Subcutaneous abdominal adipose tissue (tissue), 5 donors: ENCODE measurements around the gene CLIC4.

Experiments used
- H3K27ac ChIP-seq: one replicate; pipeline ENCODE4 v1.7.0; 2013; ENCODE audit warnings: low read depth, mild to moderate bottlenecking, inconsistent platforms, low read length, moderate library complexity
- H3K27me3 ChIP-seq, 5 donors: one replicate each; pipeline ENCODE4 v1.7.0; 2013; ENCODE audit warnings: low read length in 5 of 5, inconsistent platforms in 1 of 5; ENCODE audit not compliant: control insufficient read depth in 5 of 5, insufficient read depth in 4 of 5
- H3K36me3 ChIP-seq, 5 donors: one replicate each; pipeline ENCODE4 v1.7.0; 2013; ENCODE audit warnings: low read length in 5 of 5; ENCODE audit not compliant: control insufficient read depth in 5 of 5, insufficient read depth in 5 of 5
- H3K4me1 ChIP-seq, 5 donors: one replicate each; pipeline ENCODE4 v1.7.0; 2013; ENCODE audit warnings: low read length in 5 of 5, mild to moderate bottlenecking in 3 of 5, moderate library complexity in 1 of 5; ENCODE audit not compliant: control insufficient read depth in 5 of 5, insufficient read depth in 5 of 5
- H3K4me3 ChIP-seq, 5 donors: one replicate each; pipeline ENCODE4 v1.7.0; 2013; ENCODE audit warnings: low read length in 5 of 5, low read depth in 1 of 5
- H3K9ac ChIP-seq, 5 donors: one replicate each; pipeline ENCODE4 v1.7.0; 2013; ENCODE audit warnings: low read length in 5 of 5, mild to moderate bottlenecking in 4 of 5, moderate library complexity in 3 of 5
- H3K9me3 ChIP-seq, 5 donors: one replicate each; pipeline ENCODE4 v1.7.0; 2013; ENCODE audit warnings: low read length in 5 of 5; ENCODE audit not compliant: control insufficient read depth in 5 of 5
- donor health status: healthy.
- donor health status: healthy.
- donor health status: healthy.
- donor health status: healthy.
- donor health status: healthy.

The CLIC4 gene

GRCh38 chr1:24827379-24828135 lies 82.3 kb downstream of the CLIC4 start:
- no peaks in the 10 kb centered on the region for H3K27me3 ChIP-seq
- no peak overlapping the region for H3K27ac ChIP-seq
- peaks cover 3 to 41% (median 17%) of the 10 kb centered on the region in 5 donors for H3K4me1 ChIP-seq
- H3K36me3 ChIP-seq: no peaks in the 10 kb centered on the region
- no peaks in the 10 kb centered on the region for H3K9me3 ChIP-seq
- H3K9ac ChIP-seq: peak overlapping the region in 1 of 5 donors; percentile 63
- H3K4me3 ChIP-seq: no peak overlapping the region

DNA sequence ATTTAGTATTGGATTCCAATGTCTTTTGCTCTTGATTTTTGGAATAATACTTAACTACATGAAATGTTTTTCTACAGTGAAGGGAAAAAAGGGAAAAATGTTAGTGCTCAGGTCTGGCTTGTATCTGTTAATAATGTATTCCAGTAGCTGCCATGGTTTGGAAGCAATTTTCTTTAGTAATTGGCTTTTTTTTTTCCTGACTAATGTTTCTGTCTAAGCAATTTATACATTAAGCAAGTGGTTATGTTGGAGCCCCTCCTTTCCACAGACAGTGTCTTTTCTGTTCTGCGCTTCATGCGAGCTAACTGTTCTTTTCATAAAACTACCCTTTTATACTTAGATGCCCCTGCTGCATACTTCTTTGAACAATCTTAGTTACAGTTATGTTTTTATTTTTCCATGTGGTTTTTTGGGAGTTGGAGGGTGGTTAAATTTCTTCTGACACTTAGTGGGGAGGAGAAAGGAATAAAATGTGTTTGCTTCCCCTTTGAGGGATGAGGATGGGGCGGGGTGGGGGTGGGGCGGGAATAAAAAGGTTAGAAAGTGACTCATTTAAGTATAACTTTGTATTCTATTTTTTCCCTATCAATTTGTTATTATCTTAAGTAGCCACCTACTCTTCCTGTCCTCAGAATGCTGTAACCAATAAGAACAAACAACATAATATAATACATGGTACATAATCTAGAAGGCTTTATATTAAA lies 83.1 kb downstream of the CLIC4 start:
- peak overlapping the region in 2 of 5 donors; percentile 14 to 63 for H3K9ac ChIP-seq
- H3K27ac ChIP-seq: no peak overlapping the region
- H3K27me3 ChIP-seq: no peaks in the 10 kb centered on the region
- H3K36me3 ChIP-seq: no peaks in the 10 kb centered on the region
- H3K4me1 ChIP-seq: peaks cover 3 to 34% (median 14%) of the 10 kb centered on the region in 5 donors
- no peak overlapping the region for H3K4me3 ChIP-seq
- H3K9me3 ChIP-seq: no peaks in the 10 kb centered on the region

DNA sequence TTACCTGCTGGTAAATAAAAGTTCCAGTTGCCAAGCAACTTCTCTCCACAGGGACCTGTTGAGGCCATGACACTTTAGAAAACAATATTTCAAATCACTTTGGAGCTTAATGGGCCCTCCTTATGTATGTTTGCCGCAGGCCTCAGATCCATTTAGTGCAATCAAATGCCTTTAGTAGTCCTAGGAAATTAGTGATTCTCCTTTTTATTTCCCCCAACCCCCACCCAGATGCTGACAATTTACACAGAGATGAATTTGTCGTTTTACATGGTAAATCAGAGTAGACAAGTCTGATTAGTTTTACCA lies 83.6 kb downstream of the CLIC4 start:
- H3K27me3 ChIP-seq: no peaks in the 10 kb centered on the region
- H3K27ac ChIP-seq: no peak overlapping the region
- H3K4me3 ChIP-seq: no peak overlapping the region
- peak overlapping the region in 1 of 5 donors; percentile 14 for H3K9ac ChIP-seq
- peaks cover 3 to 32% (median 14%) of the 10 kb centered on the region in 5 donors for H3K4me1 ChIP-seq
- H3K36me3 ChIP-seq: no peaks in the 10 kb centered on the region
- no peaks in the 10 kb centered on the region for H3K9me3 ChIP-seq

- Histone ChIP-seq H3K9ac (no peak overlapping the region), H3K27me3 (no peaks in the 10 kb centered on the region), H3K4me3 (no peak overlapping the region), H3K9me3 (no peaks in the 10 kb centered on the region), H3K36me3 (no peaks in the 10 kb centered on the region), H3K4me1 (peaks cover 3 to 32% (median 14%) of the 10 kb centered on the region in 5 donors), H3K27ac (no peak overlapping the region)
Observed at GRCh38 chr1:24830680-24831272, 85.5 kb downstream of the CLIC4 start.

DNA sequence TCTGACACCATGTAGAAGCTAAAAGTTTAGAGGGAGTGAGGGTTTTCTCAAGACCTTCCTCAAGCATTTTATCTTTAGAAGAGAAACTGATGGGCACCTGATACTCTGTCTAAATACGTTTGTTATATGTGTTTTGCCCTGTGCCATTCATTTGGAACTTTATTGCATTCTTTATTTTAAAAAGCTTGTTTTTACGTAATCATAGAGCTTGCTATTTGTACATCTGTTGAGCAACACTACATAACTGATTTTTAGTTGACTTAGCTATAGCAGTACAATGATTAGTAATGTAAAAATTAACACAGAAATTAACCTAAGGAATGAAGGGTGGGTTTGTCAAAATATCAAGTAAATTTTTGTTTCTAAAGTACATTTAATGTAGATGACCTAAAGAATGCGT lies 96.3 kb downstream of the CLIC4 start:
- H3K27ac ChIP-seq: no peak overlapping the region

DNA sequence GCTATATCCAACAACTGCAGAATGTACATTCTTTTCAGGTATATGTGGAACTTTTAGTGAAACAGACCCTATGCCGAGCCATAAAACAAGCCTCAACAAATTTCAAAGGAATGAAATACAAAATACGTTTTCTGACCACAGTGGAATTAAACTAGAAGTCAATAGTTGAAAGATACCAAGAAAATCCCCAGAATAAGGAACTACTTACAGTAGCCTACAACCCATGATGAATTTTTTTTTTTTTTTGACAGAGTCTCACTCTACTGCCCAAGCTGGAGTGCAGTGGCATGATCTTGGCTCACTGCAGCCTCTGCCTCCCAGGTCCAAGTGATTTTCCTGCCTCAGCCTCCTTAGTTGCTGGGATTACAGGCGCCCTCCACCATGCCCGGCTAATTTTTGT lies 101.4 kb downstream of the CLIC4 start:
- H3K4me1 ChIP-seq: peaks cover 0 to 23% (median 18%) of the 10 kb centered on the region in 5 donors
- no peak overlapping the region for H3K27ac ChIP-seq
- no peak overlapping the region for H3K9ac ChIP-seq
- H3K27me3 ChIP-seq: no peaks in the 10 kb centered on the region
- no peaks in the 10 kb centered on the region for H3K9me3 ChIP-seq
- H3K4me3 ChIP-seq: no peak overlapping the region
- H3K36me3 ChIP-seq: peaks cover 0 to under 1% (median 0%) of the 10 kb centered on the region in 5 donors

More for the DNA sequence above, 96.3 kb downstream of the CLIC4 start:
- H3K4me1 ChIP-seq: peaks cover 0 to 2% (median 0%) of the 10 kb centered on the region in 5 donors
- H3K27me3 ChIP-seq: no peaks in the 10 kb centered on the region
- no peaks in the 10 kb centered on the region for H3K9me3 ChIP-seq
- H3K36me3 ChIP-seq: peaks cover 9 to 15% (median 14%) of the 10 kb centered on the region in 5 donors
- H3K4me3 ChIP-seq: no peak overlapping the region
- H3K9ac ChIP-seq: no peak overlapping the region

GRCh38 chr1:24847995-24848881 lies 103.0 kb downstream of the CLIC4 start:
- Histone ChIP-seq H3K9ac (peak overlapping the region in 4 of 5 donors; percentile 32 to 69 (median 54)), H3K4me1 (peaks cover 0 to 23% (median 18%) of the 10 kb centered on the region in 5 donors), H3K36me3 (no peaks in the 10 kb centered on the region), H3K9me3 (no peaks in the 10 kb centered on the region), H3K27me3 (no peaks in the 10 kb centered on the region), H3K4me3 (peak overlapping the region in 4 of 5 donors; percentile 64 to 71 (median 68)), H3K27ac (peak overlapping the region; percentile 6)

DNA sequence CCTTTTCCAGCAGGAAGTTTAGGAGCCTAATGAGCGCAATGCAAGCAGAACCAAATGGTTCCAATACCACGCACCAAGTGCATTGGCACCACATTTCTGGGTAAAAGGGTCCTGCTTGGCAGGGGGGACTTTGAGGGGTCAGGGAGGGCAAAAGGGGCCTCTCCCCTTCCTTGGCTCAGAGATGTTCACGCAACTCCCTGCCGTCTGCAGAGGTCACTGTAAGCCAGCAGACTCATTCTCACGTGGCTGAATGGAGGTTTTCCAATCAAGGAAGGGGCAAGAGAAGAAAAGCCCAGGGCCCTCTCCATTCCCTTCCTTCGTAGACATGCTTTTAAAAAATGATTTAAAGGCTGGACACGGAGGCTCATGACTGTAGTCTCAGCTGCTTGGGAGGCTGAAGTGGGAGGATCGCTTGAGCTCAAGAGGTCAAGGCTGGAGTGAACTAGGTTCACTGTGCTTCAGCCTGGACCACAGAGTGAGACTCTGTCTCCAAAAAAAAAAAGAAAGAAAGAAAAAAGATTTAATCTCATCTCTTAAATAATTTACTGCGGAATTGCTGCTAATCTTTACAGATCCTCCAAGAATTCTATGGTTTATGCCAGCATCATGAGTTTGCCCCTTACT lies 104.5 kb downstream of the CLIC4 start:
- no peaks in the 10 kb centered on the region for H3K27me3 ChIP-seq
- H3K9ac ChIP-seq: no peak overlapping the region
- no peak overlapping the region for H3K4me3 ChIP-seq
- no peaks in the 10 kb centered on the region for H3K9me3 ChIP-seq
- H3K36me3 ChIP-seq: no peaks in the 10 kb centered on the region
- H3K4me1 ChIP-seq: peaks cover 0 to 23% (median 18%) of the 10 kb centered on the region in 5 donors
- no peak overlapping the region for H3K27ac ChIP-seq

DNA sequence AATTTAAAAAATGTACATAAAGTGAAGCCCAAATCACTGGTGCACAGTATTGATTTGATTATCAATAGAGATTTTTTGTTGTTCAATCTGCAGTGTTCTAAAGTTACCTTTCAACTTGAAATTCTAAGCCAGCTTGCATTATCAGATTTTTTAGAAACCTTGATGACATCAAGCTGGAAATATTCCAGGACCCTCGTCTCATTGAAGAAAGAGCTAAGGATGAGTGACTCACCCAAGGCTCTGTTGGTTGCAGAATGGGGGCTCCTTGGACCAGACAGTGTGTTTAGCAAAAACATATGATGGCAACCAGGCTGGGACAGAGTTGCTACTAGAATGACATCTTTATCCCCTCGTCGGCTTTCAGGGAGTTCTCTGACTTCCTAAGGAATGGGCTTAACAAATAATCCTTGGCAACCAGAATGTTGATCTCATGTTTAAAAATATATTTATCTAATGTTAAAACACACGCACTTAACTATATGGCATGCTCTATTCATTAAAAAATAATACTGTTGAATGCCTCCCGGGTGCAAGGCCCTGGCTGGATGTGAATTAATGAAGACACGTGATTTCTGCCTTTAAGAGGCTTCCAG lies 105.2 kb downstream of the CLIC4 start:
- Histone ChIP-seq H3K9me3 (no peaks in the 10 kb centered on the region), H3K36me3 (no peaks in the 10 kb centered on the region), H3K27ac (no peak overlapping the region), H3K27me3 (peaks cover 0 to 2% (median 0%) of the 10 kb centered on the region in 5 donors), H3K9ac (no peak overlapping the region), H3K4me1 (peaks cover 0 to 23% (median 18%) of the 10 kb centered on the region in 5 donors), H3K4me3 (no peak overlapping the region)
